Endothelial cell of umbilical vein (primary cell): ENCODE results near the gene TMEM50B. TPM values are rescaled to one million over a fixed set of nuclear protein-coding genes. Genes with fewer than 3 reads are reported as not detected.
A peak's percentile ranks its signal among the peaks of the same experiment; 100 is the strongest.

Experiments used
- BruUV-seq: library from RNA; stranded (reverse); fragments of 400-500 nt; replicated peaks from 2 replicates; lab custom pipeline; 2021; lab: Mats Ljungman, UMichigan
- CTCF ChIA-PET: fragments of 300-600, 350-600 bp; sonication (Branson Sonifier 250); formaldehyde crosslinking; loops from one replicate; lab custom pipeline; 2021; ENCODE audit warnings: antibody characterized with exemption, inconsistent platforms; lab: Charles Lee
- POLR2A ChIA-PET: fragments of 300-600, 350-600 bp; sonication (Branson Sonifier 250); formaldehyde crosslinking; loops from one replicate; lab custom pipeline; 2021; ENCODE audit warnings: antibody characterized with exemption, inconsistent platforms; lab: Charles Lee
- DNase-seq: peaks from one replicate; pipeline ENCODE4 v3.0.0-alpha.2; 2011; ENCODE audit warnings: low read depth, low spot score
- FAIRE-seq: peaks from 2 replicates; lab custom pipeline; 2011; peaks lifted over from hg19 to GRCh38; lab: Jason Lieb, UNC
- H2AFZ ChIP-seq: 2 replicates; pipeline ENCODE4 v1.6.0; 2012; ENCODE audit warnings: low read depth, low read length, control low read depth, inconsistent platforms
- H3K27ac ChIP-seq: 2 replicates; pipeline ENCODE4 v1.5.1; 2011; ENCODE audit warnings: low read depth, mild to moderate bottlenecking, control low read depth, low read length, moderate library complexity; ENCODE audit not compliant: insufficient read depth
- H3K27me3 ChIP-seq, 2 experiments: 2 replicates each; pipeline versions ENCODE4 v1.6.0 to v1.6.1; 2011; ENCODE audit warnings: low read length in 2 of 2, mixed read lengths in 1 of 2; ENCODE audit not compliant: control insufficient read depth in 2 of 2, insufficient read depth in 2 of 2
- H3K36me3 ChIP-seq, 2 experiments: 2 replicates in 1 of 2; 3 replicates in 1 of 2; pipeline ENCODE4 v1.5.1; 2011; ENCODE audit warnings: low read length in 2 of 2, mild to moderate bottlenecking in 1 of 2, moderate library complexity in 1 of 2; ENCODE audit not compliant: control insufficient read depth in 2 of 2, insufficient read depth in 2 of 2; ENCODE audit errors: extremely low read depth in 1 of 2
- H3K4me1 ChIP-seq: 3 replicates; pipeline ENCODE4 v1.5.1; 2011; ENCODE audit warnings: mild to moderate bottlenecking, low read length; ENCODE audit not compliant: control insufficient read depth, insufficient read depth; ENCODE audit errors: extremely low read depth
- H3K4me2 ChIP-seq: 2 replicates; pipeline ENCODE4 v1.6.1; 2011; ENCODE audit warnings: low read length, control low read depth, mixed read lengths; ENCODE audit not compliant: insufficient read depth
- H3K4me3 ChIP-seq, 3 experiments: fragments of 200-600 bp in 1 of 3; sonication (generic), shearing (Covaris generic) in 1 of 3; replicated peaks in 1 of 3; 2 replicates each; pipeline ENCODE4 v1.5.1; 2011 to 2016; ENCODE audit warnings: control low read depth in 3 of 3, low read length in 3 of 3, mild to moderate bottlenecking in 2 of 3, inconsistent platforms in 1 of 3, low read depth in 1 of 3, moderate library complexity in 1 of 3; ENCODE audit not compliant: insufficient read depth in 1 of 3
- H3K79me2 ChIP-seq: 2 replicates; pipeline ENCODE4 v1.6.0; 2012; ENCODE audit warnings: low read length, inconsistent platforms; ENCODE audit not compliant: control insufficient read depth, insufficient read depth
- H3K9ac ChIP-seq: replicated peaks from 2 replicates; pipeline ENCODE3; 2011; ENCODE audit warnings: low read length, control low read depth; ENCODE audit not compliant: insufficient read depth; ENCODE audit errors: extremely low read depth
- H3K9me1 ChIP-seq: replicated peaks from 3 replicates; pipeline ENCODE4 v1.6.0; 2011; ENCODE audit warnings: mild to moderate bottlenecking, low read length; ENCODE audit not compliant: control insufficient read depth, insufficient read depth; ENCODE audit errors: extremely low read depth
- H3K9me3 ChIP-seq: replicated peaks from 2 replicates; pipeline ENCODE4 v1.5.1; 2012; ENCODE audit warnings: low read length, inconsistent platforms; ENCODE audit not compliant: control insufficient read depth, insufficient read depth
- H4K20me1 ChIP-seq: replicated peaks from 2 replicates; pipeline ENCODE3; 2011; ENCODE audit warnings: mild to moderate bottlenecking, low read length; ENCODE audit not compliant: control insufficient read depth, insufficient read depth; ENCODE audit errors: extremely low read depth
- CTCF ChIP-seq, 2 donors: IDR thresholded peaks; 1 replicate in 1 of 2; 2 replicates in 1 of 2; pipeline ENCODE4 v1.5.1; 2011; ENCODE audit warnings: low read length in 2 of 2, mild to moderate bottlenecking in 2 of 2, moderate library complexity in 2 of 2, control low read depth in 1 of 2, inconsistent platforms in 1 of 2, low read depth in 1 of 2; ENCODE audit not compliant: insufficient read depth in 1 of 2; ENCODE audit errors: extremely low read depth in 1 of 2
- EZH2 ChIP-seq: IDR thresholded peaks from 2 replicates; pipeline ENCODE4 v1.6.1; 2012; ENCODE audit warnings: borderline replicate concordance, low read depth, mild to moderate bottlenecking, moderate library complexity, low read length, inconsistent platforms; ENCODE audit not compliant: severe bottlenecking
- FOS ChIP-seq: IDR thresholded peaks from 2 replicates; pipeline ENCODE4 v1.6.1; 2011; ENCODE audit warnings: mild to moderate bottlenecking, low read length, moderate library complexity, borderline replicate concordance; ENCODE audit not compliant: insufficient read depth
- GATA2 ChIP-seq: IDR thresholded peaks from 2 replicates; pipeline ENCODE4 v1.7.0; 2011; ENCODE audit warnings: low read depth, mild to moderate bottlenecking, moderate library complexity, mixed read lengths, low read length; ENCODE audit not compliant: insufficient read length, insufficient read depth
- JUN ChIP-seq: IDR thresholded peaks from 2 replicates; pipeline ENCODE4 v1.6.1; 2011; ENCODE audit warnings: borderline replicate concordance, low read depth; ENCODE audit not compliant: insufficient read length, insufficient read depth
- MAX ChIP-seq: IDR thresholded peaks from 2 replicates; pipeline ENCODE4 v1.6.1; 2011; ENCODE audit not compliant: insufficient read depth, insufficient read length
- MYC ChIP-seq: IDR thresholded peaks from one replicate; pipeline ENCODE4 v1.6.1; 2011; ENCODE audit warnings: mild to moderate bottlenecking, low read depth, low read length
- POLR2A ChIP-seq: IDR thresholded peaks from 2 replicates; pipeline ENCODE4 v1.6.1; 2012; ENCODE audit warnings: low read depth, mild to moderate bottlenecking, control low read depth, low read length
- POLR2AphosphoS5 ChIP-seq: IDR thresholded peaks from 2 replicates; pipeline ENCODE4 v1.6.1; 2012; ENCODE audit warnings: low read depth, mild to moderate bottlenecking, control low read depth, low read length, moderate library complexity; ENCODE audit not compliant: insufficient read depth
- dilution Hi-C: fragments of 300-500 bp; cut with MboI; formaldehyde crosslinking; loops from one replicate; pipeline ENCODE4 v1.15.0; 2019; ENCODE audit warnings: low sequenced_read_pairs; ENCODE audit not compliant: extremely low pct_ligation_motif_present
- intact Hi-C: fragments of 100-400 bp; cut with micrococcal nuclease; formaldehyde crosslinking; loops from one replicate; pipeline ENCODE4 v1.10.0; 2022
- polyA plus RNA-seq, 4 experiments: library from polyadenylated mRNA; depleted of rRNA in 3 of 4; stranded (reverse) in 3 of 4; unstranded in 1 of 4; fragments of >200 nt; gene quantifications; 2 replicates each; pipeline versions ENCODE4 v1.2.1 to v1.2.3, GENCODE V29; 2011 to 2012; ENCODE audit warnings: missing spikeins in 1 of 4
- total RNA-seq: library from RNA; stranded (reverse); gene quantifications from 2 replicates; pipeline ENCODE4 v1.2.3, GENCODE V29; 2021

Gene TMEM50B
- total and polyA plus RNA-seq, 2 donors (not counting 3 experiments of a cell fraction or from before 2014, with no cell fraction given) = 25.1 to 29.3 TPM

GRCh38 chr21:33477066-33477465, 2.7 kb downstream of the TMEM50B start:
- Histone ChIP-seq H3K27me3 (peaks cover 0 to 3% of the 10 kb centered on the region in 2 experiments), H3K27ac (no peak overlapping the region), H4K20me1 (no peaks in the 10 kb centered on the region), H3K4me1 (peaks cover 4% of the 10 kb centered on the region), H3K4me2 (no peak overlapping the region), H2AFZ (no peak overlapping the region), H3K9ac (no peak overlapping the region), H3K36me3 (no peaks in the 10 kb centered on the region), H3K4me3 (no peak overlapping the region), H3K9me3 (no peaks in the 10 kb centered on the region), H3K9me1 (no peaks in the 10 kb centered on the region), H3K79me2 (peaks cover 16% of the 10 kb centered on the region)
- no peak for TF ChIP-seq GATA2
- TF ChIP-seq CTCF (IDR thresholded peaks at IDR 0.05; ENCODE audit: extremely low read depth in 1 of 2, insufficient read depth in 1 of 2, low read depth in 1 of 2, low read length in 2 of 2) = no peak
- no peak for TF ChIP-seq POLR2A
- no peak for TF ChIP-seq POLR2AphosphoS5
- TF ChIP-seq JUN = no peak
- no peak for TF ChIP-seq MYC
- no peak for TF ChIP-seq EZH2
- TF ChIP-seq MAX = no peak
- TF ChIP-seq FOS = no peak
- intact Hi-C loops = no loop called here
- DNase-seq = no peak
- ChIA-PET CTCF (no interaction called here), POLR2A (no interaction called here)
- peak; percentile 67 for FAIRE-seq
- BruUV-seq = no TSS peak
- dilution Hi-C loops = no loop called here
